ENCODE measurements around the gene OR8B3.
"Not testable (repeated sequence)": the region's sequence is repeated elsewhere in the genome, so short reads cannot be mapped to it uniquely, and the experiment has no call there.

GRCh38 chr11:124382857-124383256 is 16.0 kb downstream of the OR8B3 start:
- TF ChIP-seq CTCF (IDR thresholded peaks at IDR 0.05; ENCODE audit: insufficient read depth, low read depth, low read length); EZH2 (IDR thresholded peaks at IDR 0.05; ENCODE audit: insufficient read depth, low read length): not testable (repeated sequence)

Data from astrocyte (in vitro differentiated cells and primary cell).